H1 (cell line): ENCODE results near the gene KCNMA1. TPM values are rescaled to one million over a fixed set of nuclear protein-coding genes. Genes with fewer than 3 reads are reported as not detected.

ENCODE experiments used
- CTCF ChIA-PET: fragments of 300-600 bp; sonication (Branson Sonifier 250); formaldehyde crosslinking; loops from one replicate; lab custom pipeline; 2021; ENCODE audit not compliant: partially characterized antibody; lab: Charles Lee
- POLR2A ChIA-PET: fragments of 300-600 bp; sonication (Branson Sonifier 250); formaldehyde crosslinking; loops from one replicate; lab custom pipeline; 2021; ENCODE audit warnings: inconsistent platforms; ENCODE audit not compliant: partially characterized antibody; lab: Charles Lee
- DNase-seq, 2 experiments: peaks; one replicate each; pipeline versions ENCODE4 v3.0.0 to v3.0.0-alpha.2; 2010 to 2022; ENCODE audit warnings: low spot score in 2 of 2, low read depth in 1 of 2, mixed read lengths in 1 of 2
- FAIRE-seq: peaks from 2 replicates; lab custom pipeline; 2011; peaks lifted over from hg19 to GRCh38; lab: Jason Lieb, UNC
- H2AFZ ChIP-seq: 2 replicates; pipeline ENCODE4 v1.8.1; 2012; ENCODE audit warnings: low read length, inconsistent platforms
- H2AK5ac ChIP-seq: 2 replicates; pipeline ENCODE4 v1.6.1; 2013; ENCODE audit warnings: low read depth, low read length
- H2BK120ac ChIP-seq: replicated peaks from 2 replicates; pipeline ENCODE3; 2013; ENCODE audit warnings: low read depth, low read length, inconsistent platforms
- H2BK12ac ChIP-seq: 2 replicates; pipeline ENCODE4 v1.6.1; 2013; ENCODE audit warnings: low read depth, low read length
- H2BK15ac ChIP-seq: 2 replicates; pipeline ENCODE4 v1.6.1; 2013; ENCODE audit warnings: low read length
- H2BK20ac ChIP-seq: 2 replicates; pipeline ENCODE4 v1.6.1; 2013; ENCODE audit warnings: low read length
- H2BK5ac ChIP-seq: 2 replicates; pipeline ENCODE4 v1.6.1; 2013; ENCODE audit warnings: low read depth, low read length
- H3K14ac ChIP-seq: 2 replicates; pipeline ENCODE4 v1.6.1; 2013; ENCODE audit warnings: inconsistent platforms; ENCODE audit not compliant: insufficient read length
- H3K18ac ChIP-seq: 2 replicates; pipeline ENCODE4 v1.6.1; 2013; ENCODE audit warnings: low read length; ENCODE audit errors: extremely low read depth
- H3K23ac ChIP-seq: 2 replicates; pipeline ENCODE4 v1.6.1; 2013; ENCODE audit warnings: inconsistent platforms; ENCODE audit not compliant: insufficient read length
- H3K23me2 ChIP-seq: 2 replicates; pipeline ENCODE4 v1.6.1; 2013; ENCODE audit warnings: low read depth, low read length
- H3K27ac ChIP-seq: 2 replicates; pipeline ENCODE4 v1.6.1; 2011; ENCODE audit warnings: low read depth, low read length, inconsistent platforms
- H3K27me3 ChIP-seq, 4 experiments: replicated peaks in 1 of 4; 1 replicate in 1 of 4; 2 replicates in 3 of 4; pipeline versions ENCODE4 v1.6.1 to v1.8.1; 2011 to 2013; ENCODE audit warnings: low read length in 3 of 4, mild to moderate bottlenecking in 3 of 4, inconsistent platforms in 2 of 4, mixed read lengths in 2 of 4, moderate library complexity in 1 of 4; ENCODE audit not compliant: control insufficient read depth in 3 of 4, insufficient read depth in 3 of 4; ENCODE audit errors: extremely low read depth in 1 of 4
- H3K36me3 ChIP-seq, 4 experiments: 2 replicates each; pipeline versions ENCODE4 v1.6.1 to v1.8.1; 2011 to 2013; ENCODE audit warnings: mild to moderate bottlenecking in 4 of 4, low read length in 3 of 4, moderate library complexity in 2 of 4, control low read depth in 1 of 4, inconsistent platforms in 1 of 4; ENCODE audit not compliant: insufficient read depth in 4 of 4, control insufficient read depth in 2 of 4
- H3K4ac ChIP-seq: replicated peaks from 2 replicates; pipeline ENCODE3; 2013; ENCODE audit warnings: low read length, low read depth, mixed read lengths, inconsistent platforms; ENCODE audit not compliant: insufficient read length
- H3K4me1 ChIP-seq, 4 experiments: replicated peaks in 1 of 4; 1 replicate in 1 of 4; 2 replicates in 3 of 4; pipeline versions ENCODE4 v1.6.1 to v1.8.1; 2011 to 2013; ENCODE audit warnings: low read length in 3 of 4, inconsistent platforms in 2 of 4, mixed read lengths in 1 of 4; ENCODE audit not compliant: insufficient read depth in 4 of 4, control insufficient read depth in 3 of 4
- H3K4me2 ChIP-seq, 2 experiments: 2 replicates each; pipeline versions ENCODE4 v1.6.1 to v1.8.1; 2011 to 2013; ENCODE audit warnings: low read depth in 2 of 2, low read length in 2 of 2, control low read depth in 1 of 2, inconsistent platforms in 1 of 2, mild to moderate bottlenecking in 1 of 2; ENCODE audit not compliant: insufficient read depth in 1 of 2
- H3K4me3 ChIP-seq, 4 experiments: fragments of 200-600, 300-600 bp in 1 of 4; sonication (generic), shearing (Covaris generic), sonication (Bioruptor Twin) in 1 of 4; 2 replicates each; pipeline versions ENCODE4 v1.5.1 to v1.8.1; 2011 to 2016; ENCODE audit warnings: low read length in 4 of 4, low read depth in 3 of 4, control low read depth in 2 of 4, inconsistent platforms in 2 of 4, mild to moderate bottlenecking in 2 of 4, mixed read lengths in 1 of 4, moderate library complexity in 1 of 4; ENCODE audit not compliant: insufficient read depth in 2 of 4; ENCODE audit errors: extremely low read depth in 1 of 4
- H3K56ac ChIP-seq: replicated peaks from 2 replicates; pipeline ENCODE3; 2013; ENCODE audit warnings: low read depth, mild to moderate bottlenecking, mixed read lengths, low read length, inconsistent platforms; ENCODE audit not compliant: insufficient read length
- H3K79me1 ChIP-seq: 2 replicates; pipeline ENCODE4 v1.6.1; 2013; ENCODE audit warnings: low read depth, low read length, control low read depth
- H3K79me2 ChIP-seq, 2 experiments: 2 replicates each; pipeline versions ENCODE4 v1.6.1 to v1.8.1; 2012 to 2013; ENCODE audit warnings: low read length in 2 of 2, mild to moderate bottlenecking in 2 of 2, inconsistent platforms in 1 of 2; ENCODE audit not compliant: insufficient read depth in 2 of 2, control insufficient read depth in 1 of 2
- H3K9ac ChIP-seq, 4 experiments: replicated peaks in 1 of 4; 1 replicate in 1 of 4; 2 replicates in 3 of 4; pipeline versions ENCODE4 v1.6.1 to v1.8.1; 2011 to 2013; ENCODE audit warnings: low read depth in 3 of 4, low read length in 3 of 4, control low read depth in 2 of 4, mild to moderate bottlenecking in 2 of 4, moderate library complexity in 2 of 4, inconsistent platforms in 1 of 4; ENCODE audit errors: extremely low read depth in 1 of 4
- H3K9me3 ChIP-seq, 2 experiments: 2 replicates each; pipeline versions ENCODE4 v1.6.1 to v1.8.1; 2012 to 2013; ENCODE audit warnings: mild to moderate bottlenecking in 2 of 2, moderate library complexity in 2 of 2, control low read depth in 1 of 2, inconsistent platforms in 1 of 2, low read depth in 1 of 2, low read length in 1 of 2, mixed read lengths in 1 of 2; ENCODE audit not compliant: insufficient read depth in 2 of 2
- H4K20me1 ChIP-seq, 2 experiments: replicated peaks in 1 of 2; 2 replicates each; pipeline versions ENCODE3 to v1.8.1; 2011 to 2013; ENCODE audit warnings: inconsistent platforms in 2 of 2, low read length in 2 of 2, mild to moderate bottlenecking in 1 of 2; ENCODE audit not compliant: insufficient read depth in 2 of 2, control insufficient read depth in 1 of 2
- H4K5ac ChIP-seq: 2 replicates; pipeline ENCODE4 v1.6.1; 2013; ENCODE audit warnings: low read length, low read depth, mixed read lengths, inconsistent platforms; ENCODE audit not compliant: insufficient read length
- H4K8ac ChIP-seq: 2 replicates; pipeline ENCODE4 v1.8.0; 2013; ENCODE audit warnings: mild to moderate bottlenecking, moderate library complexity, low read length, inconsistent platforms; ENCODE audit not compliant: insufficient read depth; ENCODE audit errors: extremely low read depth
- H4K91ac ChIP-seq: replicated peaks from 2 replicates; pipeline ENCODE3; 2013; ENCODE audit warnings: low read length, mixed read lengths, inconsistent platforms; ENCODE audit not compliant: insufficient read length
- WGBS, 2 experiments: shearing (Covaris generic) in 1 of 2; methylation state at CpG; one replicate each; pipeline versions ENCODE4 v1.1.6 to v1.1.7; 2013 to 2015; ENCODE audit warnings: low lambda C conversion rate in 2 of 2, mixed read lengths in 2 of 2, inconsistent platforms in 1 of 2, low coverage in 1 of 2, missing lambda C conversion rate in 1 of 2; ENCODE audit not compliant: insufficient replicate concordance in 2 of 2, insufficient coverage in 1 of 2, insufficient read length in 1 of 2; ENCODE audit errors: extremely low coverage in 1 of 2, missing lambda C conversion rate in 1 of 2; 5-methylcytosine and 5-hydroxymethylcytosine counted together
- polyA plus RNA-seq, 7 experiments: library from polyadenylated mRNA; depleted of rRNA in 3 of 7; stranded (reverse) in 5 of 7; unstranded in 2 of 7; fragments of >200 nt in 5 of 7; fragments of 200-250 nt in 2 of 7; gene quantifications; 1 replicate in 5 of 7; 2 replicates in 1 of 7; 4 replicates in 1 of 7; pipeline versions ENCODE4 v1.2.1 to v1.2.3, GENCODE V29; 2011 to 2013; ENCODE audit warnings: missing spikeins in 2 of 7, mixed read lengths in 2 of 7
- total RNA-seq: library from RNA; stranded (reverse); fragmentation: NEBNext Ultra II Directional; extraction: Animal tissue kit (Norgen Biotek cat#: 25700); gene quantifications from 2 replicates; pipeline ENCODE4 v1.2.1, GENCODE V29; 2021
- TF ChIP-seq, protein P1 (sequence below): IDR thresholded peaks from 2 replicates; pipeline ENCODE4 v1.6.1; 2012; ENCODE audit warnings: inconsistent platforms

Gene KCNMA1
- total and polyA plus RNA-seq, 2 of the 8 experiments (the other 6 are each of a cell fraction or from before 2014, with no cell fraction given), result 10.2 to 11.1 TPM

GRCh38 chr10:77474939-77475338 lies 162.7 kb downstream of the KCNMA1 start:
- CTCF ChIA-PET, result interaction anchor here (2.1 kb wide), 1 partner anchor 11 kb away, joined by 5 read pairs; no protein-coding TSS in a partner anchor
- H3K27ac ChIP-seq, result no peak overlapping the region
- peaks cover 0 to 6% (median 0%) of the 10 kb centered on the region in 4 experiments; a peak in 1 of 8 replicates for H3K36me3 ChIP-seq
- H2BK15ac ChIP-seq, result no peak overlapping the region
- 100% methylated on average over 5 of the region's 5 CpGs; no CpG with 5 or more reads in 1 of the 2 experiments for WGBS, 2 experiments
- H3K56ac ChIP-seq, result no peak overlapping the region
- H3K23ac ChIP-seq, result no peak overlapping the region
- H2AFZ ChIP-seq, result no peak overlapping the region
- H2BK5ac ChIP-seq, result no peak overlapping the region
- no peak overlapping the region for H3K4ac ChIP-seq
- FAIRE-seq (no peak), DNase-seq (no peak)
- no peak overlapping the region for H2BK12ac ChIP-seq
- POLR2A ChIA-PET, result no interaction called here
- no peak overlapping the region for H4K8ac ChIP-seq
- peaks cover 0 to 7% of the 10 kb centered on the region in 2 experiments; a peak in 1 of 4 replicates for H3K79me2 ChIP-seq
- H3K4me3 ChIP-seq, result no peak overlapping the region
- H3K14ac ChIP-seq, result no peak overlapping the region
- no peak overlapping the region for H3K4me2 ChIP-seq
- no peak overlapping the region for H4K5ac ChIP-seq
- no peak overlapping the region for H2AK5ac ChIP-seq
- H2BK120ac ChIP-seq, result no peak overlapping the region
- peaks cover 0 to 2% (median 0%) of the 10 kb centered on the region in 4 experiments; a peak in 1 of 7 replicates for H3K27me3 ChIP-seq
- H3K9me3 ChIP-seq, result no peaks in the 10 kb centered on the region; a peak in 1 of 4 replicates
- 0 out of 2 replicates have a peak, but pooled peaks cover 2% of the 10 kb centered on the region for H3K79me1 ChIP-seq
- H3K9ac ChIP-seq, result no peak overlapping the region
- peaks cover 15% of the 10 kb centered on the region for H3K23me2 ChIP-seq
- no peak overlapping the region for H4K91ac ChIP-seq
- H2BK20ac ChIP-seq, result no peak overlapping the region
- no peak overlapping the region for H3K18ac ChIP-seq
- H4K20me1 ChIP-seq, result peaks cover 0 to 14% of the 10 kb centered on the region in 2 experiments
- no peaks in the 10 kb centered on the region for H3K4me1 ChIP-seq
- TF ChIP-seq, protein P1, sequence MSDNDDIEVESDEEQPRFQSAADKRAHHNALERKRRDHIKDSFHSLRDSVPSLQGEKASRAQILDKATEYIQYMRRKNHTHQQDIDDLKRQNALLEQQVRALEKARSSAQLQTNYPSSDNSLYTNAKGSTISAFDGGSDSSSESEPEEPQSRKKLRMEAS, result no peak
